ENCODE data around the gene TCERG1.

DNA sequence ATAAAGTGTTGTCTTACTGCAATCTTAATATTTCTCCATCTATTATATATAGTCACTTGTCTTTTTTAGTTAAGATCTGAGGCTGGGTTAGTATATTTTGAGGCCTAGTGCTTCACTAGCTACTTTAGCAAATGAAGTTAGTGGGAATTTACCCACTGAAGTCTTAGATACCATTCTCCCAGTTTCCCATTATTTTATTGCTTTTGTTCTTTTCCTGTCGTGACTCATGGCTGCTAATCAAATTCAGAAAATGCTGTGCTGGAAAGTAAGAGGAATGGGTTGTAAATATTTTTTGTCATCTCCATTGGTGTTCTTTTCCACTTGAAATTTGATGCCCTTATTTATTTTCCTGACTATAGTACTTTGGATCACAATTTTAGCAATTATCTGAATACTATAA, 14.2 kb downstream of the TCERG1 start:
- TF ChIP-seq SUZ12 (IDR thresholded peaks at IDR 0.05) (no peak), HDGF (IDR thresholded peaks at IDR 0.05; ENCODE audit: borderline replicate concordance) (no peak), TARDBP (IDR thresholded peaks at IDR 0.05) (no peak), CTBP1 (IDR thresholded peaks at IDR 0.05; ENCODE audit: borderline replicate concordance) (no peak), ELF4 (IDR thresholded peaks at IDR 0.05) (no peak), ZNF384 (IDR thresholded peaks at IDR 0.05) (no peak), BHLHE40 (IDR thresholded peaks at IDR 0.05; ENCODE audit: borderline replicate concordance) (no peak), FOXM1 (IDR thresholded peaks at IDR 0.05; ENCODE audit: borderline replicate concordance) (no peak), ARNT (IDR thresholded peaks at IDR 0.05) (no peak)
- TF ChIP-seq, protein P1, sequence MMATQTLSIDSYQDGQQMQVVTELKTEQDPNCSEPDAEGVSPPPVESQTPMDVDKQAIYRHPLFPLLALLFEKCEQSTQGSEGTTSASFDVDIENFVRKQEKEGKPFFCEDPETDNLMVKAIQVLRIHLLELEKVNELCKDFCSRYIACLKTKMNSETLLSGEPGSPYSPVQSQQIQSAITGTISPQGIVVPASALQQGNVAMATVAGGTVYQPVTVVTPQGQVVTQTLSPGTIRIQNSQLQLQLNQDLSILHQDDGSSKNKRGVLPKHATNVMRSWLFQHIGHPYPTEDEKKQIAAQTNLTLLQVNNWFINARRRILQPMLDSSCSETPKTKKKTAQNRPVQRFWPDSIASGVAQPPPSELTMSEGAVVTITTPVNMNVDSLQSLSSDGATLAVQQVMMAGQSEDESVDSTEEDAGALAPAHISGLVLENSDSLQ (IDR thresholded peaks at IDR 0.05): no peak
